Measurements from ENCODE around the gene GAPDHS.

- TF ChIP-seq CTCF (IDR thresholded peaks at IDR 0.05), result no peak
- no peak for TF ChIP-seq POLR2A (IDR thresholded peaks at IDR 0.05)
These were observed 19.5 kb downstream of the GAPDHS start for GRCh38 chr19:35552534-35553384.
